ENCODE data around the gene NPRL2.

DNA sequence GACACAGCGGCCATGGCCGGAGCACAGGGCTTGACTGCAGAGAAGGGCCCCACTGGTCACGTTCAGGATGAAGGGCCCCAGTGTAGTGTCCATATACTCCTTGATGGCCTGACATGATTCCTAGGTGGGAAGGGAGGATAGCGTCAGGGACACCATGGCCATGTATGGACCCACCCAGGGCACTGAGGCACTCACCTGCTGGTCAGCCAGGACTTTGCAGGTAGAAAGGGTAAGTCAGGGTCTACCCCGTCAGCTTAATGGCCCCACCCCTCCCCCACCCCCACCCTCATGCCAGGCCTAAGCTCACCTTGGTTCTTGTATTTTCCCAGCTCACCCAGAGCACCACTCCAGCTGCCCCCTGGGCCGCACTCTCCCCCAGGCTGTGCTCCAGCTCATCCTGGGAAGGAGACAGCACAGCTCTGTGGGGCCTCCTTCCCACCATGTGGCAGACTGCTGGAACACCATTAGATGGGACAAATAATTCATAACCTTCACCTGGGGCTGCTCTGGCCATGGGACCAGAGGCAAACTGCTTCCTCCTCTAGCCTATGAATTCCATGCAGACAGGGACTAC is 49.8 kb downstream of the NPRL2 start:
- TF ChIP-seq, protein P1, sequence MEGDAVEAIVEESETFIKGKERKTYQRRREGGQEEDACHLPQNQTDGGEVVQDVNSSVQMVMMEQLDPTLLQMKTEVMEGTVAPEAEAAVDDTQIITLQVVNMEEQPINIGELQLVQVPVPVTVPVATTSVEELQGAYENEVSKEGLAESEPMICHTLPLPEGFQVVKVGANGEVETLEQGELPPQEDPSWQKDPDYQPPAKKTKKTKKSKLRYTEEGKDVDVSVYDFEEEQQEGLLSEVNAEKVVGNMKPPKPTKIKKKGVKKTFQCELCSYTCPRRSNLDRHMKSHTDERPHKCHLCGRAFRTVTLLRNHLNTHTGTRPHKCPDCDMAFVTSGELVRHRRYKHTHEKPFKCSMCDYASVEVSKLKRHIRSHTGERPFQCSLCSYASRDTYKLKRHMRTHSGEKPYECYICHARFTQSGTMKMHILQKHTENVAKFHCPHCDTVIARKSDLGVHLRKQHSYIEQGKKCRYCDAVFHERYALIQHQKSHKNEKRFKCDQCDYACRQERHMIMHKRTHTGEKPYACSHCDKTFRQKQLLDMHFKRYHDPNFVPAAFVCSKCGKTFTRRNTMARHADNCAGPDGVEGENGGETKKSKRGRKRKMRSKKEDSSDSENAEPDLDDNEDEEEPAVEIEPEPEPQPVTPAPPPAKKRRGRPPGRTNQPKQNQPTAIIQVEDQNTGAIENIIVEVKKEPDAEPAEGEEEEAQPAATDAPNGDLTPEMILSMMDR (conservative IDR thresholded peaks at IDR 0.05) = no peak
- no peak for TF ChIP-seq EZH2 (IDR thresholded peaks at IDR 0.05; ENCODE audit: low read depth)

All from PC-9 (cell line).